ENCODE measurements around the gene LONRF3. TPM values are rescaled to one million over a fixed set of nuclear protein-coding genes. Genes with fewer than 3 reads are reported as not detected.

The LONRF3 gene
- total and polyA plus RNA-seq, 4 donors = 2.0 to 26.7 (median 5.8) TPM

DNA sequence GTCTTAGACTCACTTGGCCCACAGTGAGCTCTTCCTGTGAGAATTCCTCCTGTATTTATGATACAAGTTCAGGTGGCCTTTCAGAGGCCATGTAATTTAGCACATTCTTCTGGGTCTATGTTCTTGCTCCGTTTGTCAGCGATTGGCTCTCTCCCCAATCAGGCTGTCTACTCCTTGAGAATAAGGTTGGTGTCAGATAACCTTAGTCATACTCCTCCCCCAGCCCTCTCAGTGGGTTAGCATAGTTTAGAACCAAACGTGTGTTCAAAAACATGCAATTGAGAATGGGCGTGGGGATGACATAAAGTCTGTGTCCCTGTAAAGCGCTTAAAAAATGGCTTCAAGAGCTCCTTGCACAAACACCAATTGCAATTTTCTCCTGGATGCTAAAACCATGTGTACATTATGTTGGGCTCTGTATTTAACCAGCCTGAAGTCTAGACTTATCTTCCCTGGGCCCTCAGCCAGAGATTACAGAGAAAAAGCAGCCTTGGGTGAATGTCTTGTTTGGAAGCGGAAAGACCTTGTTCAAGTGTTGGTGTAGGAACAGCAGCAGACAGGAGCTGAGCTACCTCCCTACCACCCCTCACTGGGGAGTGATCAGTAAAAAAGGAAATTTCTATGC, 88.4 kb downstream of the LONRF3 start (continued):
- TF ChIP-seq, protein P1, sequence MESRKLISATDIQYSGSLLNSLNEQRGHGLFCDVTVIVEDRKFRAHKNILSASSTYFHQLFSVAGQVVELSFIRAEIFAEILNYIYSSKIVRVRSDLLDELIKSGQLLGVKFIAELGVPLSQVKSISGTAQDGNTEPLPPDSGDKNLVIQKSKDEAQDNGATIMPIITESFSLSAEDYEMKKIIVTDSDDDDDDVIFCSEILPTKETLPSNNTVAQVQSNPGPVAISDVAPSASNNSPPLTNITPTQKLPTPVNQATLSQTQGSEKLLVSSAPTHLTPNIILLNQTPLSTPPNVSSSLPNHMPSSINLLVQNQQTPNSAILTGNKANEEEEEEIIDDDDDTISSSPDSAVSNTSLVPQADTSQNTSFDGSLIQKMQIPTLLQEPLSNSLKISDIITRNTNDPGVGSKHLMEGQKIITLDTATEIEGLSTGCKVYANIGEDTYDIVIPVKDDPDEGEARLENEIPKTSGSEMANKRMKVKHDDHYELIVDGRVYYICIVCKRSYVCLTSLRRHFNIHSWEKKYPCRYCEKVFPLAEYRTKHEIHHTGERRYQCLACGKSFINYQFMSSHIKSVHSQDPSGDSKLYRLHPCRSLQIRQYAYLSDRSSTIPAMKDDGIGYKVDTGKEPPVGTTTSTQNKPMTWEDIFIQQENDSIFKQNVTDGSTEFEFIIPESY (IDR thresholded peaks at IDR 0.05) = no peak
- TF ChIP-seq RXRA (IDR thresholded peaks at IDR 0.05) = no peak
- TF ChIP-seq HNF4A (conservative IDR thresholded peaks at IDR 0.05) = no peak
- no peak for TF ChIP-seq SP1 (IDR thresholded peaks at IDR 0.05)
- no peak for TF ChIP-seq EGR1 (IDR thresholded peaks at IDR 0.05; ENCODE audit: low read depth in 2 of 2)
- no peak for TF ChIP-seq JUND (IDR thresholded peaks at IDR 0.05)

DNA sequence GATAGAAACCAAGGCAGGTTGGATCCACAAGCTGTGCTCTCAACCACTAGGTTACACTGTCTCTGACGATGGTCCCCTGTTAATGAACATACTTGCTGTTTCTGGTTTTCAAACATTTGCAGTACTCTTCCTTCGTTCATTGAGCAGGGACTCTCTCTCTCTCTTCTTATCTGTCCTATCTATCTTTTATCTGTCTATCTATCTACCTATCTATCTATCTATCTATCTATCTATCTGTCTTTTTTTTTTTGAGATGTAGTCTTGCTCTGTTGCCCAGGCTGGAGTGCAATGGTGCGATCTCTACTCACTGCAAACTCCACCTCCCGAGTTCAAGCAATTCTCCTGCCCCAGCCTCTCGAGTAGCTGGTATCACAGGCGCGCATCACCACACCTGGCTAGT, 89.0 kb downstream of the LONRF3 start:
- no peaks in the 10 kb centered on the region for H3K4me1 ChIP-seq (ENCODE audit: control insufficient read depth in 4 of 4, insufficient read depth in 4 of 4, low read length in 3 of 4)
- no peaks in the 10 kb centered on the region for H3K27me3 ChIP-seq (ENCODE audit: control insufficient read depth in 4 of 4, insufficient read depth in 4 of 4, low read length in 3 of 4)
- no peaks in the 10 kb centered on the region for H3K36me3 ChIP-seq (ENCODE audit: control insufficient read depth in 4 of 4, insufficient read depth in 3 of 4, low read depth in 1 of 4, low read length in 3 of 4)
- H3K4me3 ChIP-seq (ENCODE audit: low read depth in 1 of 3, low read length in 3 of 3) = no peak overlapping the region
- 97% methylated on average over 7 of the region's 7 CpGs for WGBS
- DNase-seq (ENCODE audit: low spot score) = no peak
- no peak overlapping the region for H3K9ac ChIP-seq (ENCODE audit: low read depth in 1 of 2, low read length in 2 of 2)
- TF ChIP-seq, protein P1 (IDR thresholded peaks at IDR 0.05) = no peak
- TF ChIP-seq RAD21 (IDR thresholded peaks at IDR 0.05) (no peak), GABPA (IDR thresholded peaks at IDR 0.05 in 1 of 2, conservative IDR thresholded peaks at IDR 0.05 in 1 of 2) (no peak), FOXA1 (IDR thresholded peaks at IDR 0.05) (no peak)
- H3K27ac ChIP-seq (ENCODE audit: low read depth in 1 of 2, low read length in 2 of 2) = no peak overlapping the region
- no peaks in the 10 kb centered on the region for H3K9me3 ChIP-seq (ENCODE audit: control insufficient read depth in 4 of 4, low read length in 3 of 4)

DNA sequence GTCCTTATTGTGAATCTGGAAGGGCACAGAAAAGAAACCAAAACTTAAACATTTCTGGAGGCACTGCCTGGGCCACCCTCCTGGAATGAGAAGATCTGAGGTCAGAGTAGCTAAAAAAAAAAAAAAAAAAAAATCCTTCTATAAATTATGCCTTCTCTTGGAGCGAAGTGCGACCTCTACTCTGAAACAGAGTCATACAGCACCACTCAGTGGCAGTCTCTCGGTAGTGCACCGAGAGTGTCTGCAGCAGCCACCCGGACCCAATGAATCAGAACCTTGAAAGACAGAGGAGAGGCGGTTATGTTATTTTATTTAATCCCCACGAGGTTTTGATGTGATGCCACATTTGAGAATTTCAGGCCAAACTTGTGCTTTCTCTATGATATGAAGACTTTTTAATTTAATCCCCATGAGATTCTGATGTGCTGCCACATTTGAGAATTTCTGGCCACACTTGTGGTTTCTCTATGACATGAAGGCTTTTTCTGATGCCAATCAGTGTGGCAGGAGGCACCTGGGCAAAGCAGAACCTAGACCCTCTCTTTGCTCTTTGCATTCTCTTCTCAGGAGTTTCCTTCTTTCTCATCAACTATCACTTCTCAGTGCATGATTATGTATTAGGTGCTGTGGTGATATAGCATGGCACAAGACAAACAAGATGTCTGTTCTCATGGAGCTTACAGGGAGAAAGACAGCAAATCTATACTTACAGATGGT, 92.8 kb downstream of the LONRF3 start:
- H3K4me1 ChIP-seq (ENCODE audit: control insufficient read depth in 4 of 4, insufficient read depth in 4 of 4, low read length in 3 of 4) = no peaks in the 10 kb centered on the region
- H3K27me3 ChIP-seq (ENCODE audit: control insufficient read depth in 4 of 4, insufficient read depth in 4 of 4, low read length in 3 of 4) = peaks cover 0 to 2% (median 0%) of the 10 kb centered on the region in 4 donors
- 3% methylated on average over 7 of the region's 7 CpGs for WGBS
- TF ChIP-seq RXRA (IDR thresholded peaks at IDR 0.05) (no peak), FOXA1 (IDR thresholded peaks at IDR 0.05) (no peak), RAD21 (IDR thresholded peaks at IDR 0.05) (peak; percentile 81 to 84), TAF1 (conservative IDR thresholded peaks at IDR 0.05) (no peak), YY1 (IDR thresholded peaks at IDR 0.05) (no peak), GABPA (IDR thresholded peaks at IDR 0.05 in 1 of 2, conservative IDR thresholded peaks at IDR 0.05 in 1 of 2) (no peak), SP1 (IDR thresholded peaks at IDR 0.05) (no peak)
- TF ChIP-seq, protein P2, sequence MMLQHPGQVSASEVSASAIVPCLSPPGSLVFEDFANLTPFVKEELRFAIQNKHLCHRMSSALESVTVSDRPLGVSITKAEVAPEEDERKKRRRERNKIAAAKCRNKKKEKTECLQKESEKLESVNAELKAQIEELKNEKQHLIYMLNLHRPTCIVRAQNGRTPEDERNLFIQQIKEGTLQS (IDR thresholded peaks at IDR 0.05) = no peak
- TF ChIP-seq, protein P1 (IDR thresholded peaks at IDR 0.05) = no peak
- TF ChIP-seq, protein P3, sequence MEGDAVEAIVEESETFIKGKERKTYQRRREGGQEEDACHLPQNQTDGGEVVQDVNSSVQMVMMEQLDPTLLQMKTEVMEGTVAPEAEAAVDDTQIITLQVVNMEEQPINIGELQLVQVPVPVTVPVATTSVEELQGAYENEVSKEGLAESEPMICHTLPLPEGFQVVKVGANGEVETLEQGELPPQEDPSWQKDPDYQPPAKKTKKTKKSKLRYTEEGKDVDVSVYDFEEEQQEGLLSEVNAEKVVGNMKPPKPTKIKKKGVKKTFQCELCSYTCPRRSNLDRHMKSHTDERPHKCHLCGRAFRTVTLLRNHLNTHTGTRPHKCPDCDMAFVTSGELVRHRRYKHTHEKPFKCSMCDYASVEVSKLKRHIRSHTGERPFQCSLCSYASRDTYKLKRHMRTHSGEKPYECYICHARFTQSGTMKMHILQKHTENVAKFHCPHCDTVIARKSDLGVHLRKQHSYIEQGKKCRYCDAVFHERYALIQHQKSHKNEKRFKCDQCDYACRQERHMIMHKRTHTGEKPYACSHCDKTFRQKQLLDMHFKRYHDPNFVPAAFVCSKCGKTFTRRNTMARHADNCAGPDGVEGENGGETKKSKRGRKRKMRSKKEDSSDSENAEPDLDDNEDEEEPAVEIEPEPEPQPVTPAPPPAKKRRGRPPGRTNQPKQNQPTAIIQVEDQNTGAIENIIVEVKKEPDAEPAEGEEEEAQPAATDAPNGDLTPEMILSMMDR (IDR thresholded peaks at IDR 0.05; ENCODE audit: low read depth, low read length, missing input control) = peak; percentile 68
- H3K9ac ChIP-seq (ENCODE audit: low read depth in 1 of 2, low read length in 2 of 2) = no peak overlapping the region
- no peaks in the 10 kb centered on the region for H3K36me3 ChIP-seq (ENCODE audit: control insufficient read depth in 4 of 4, insufficient read depth in 3 of 4, low read depth in 1 of 4, low read length in 3 of 4)
- H3K4me3 ChIP-seq (ENCODE audit: low read depth in 1 of 3, low read length in 3 of 3) = no peak overlapping the region
- no peaks in the 10 kb centered on the region for H3K9me3 ChIP-seq (ENCODE audit: control insufficient read depth in 4 of 4, low read length in 3 of 4)
- no peak overlapping the region for H3K27ac ChIP-seq (ENCODE audit: low read depth in 1 of 2, low read length in 2 of 2)
- DNase-seq (ENCODE audit: low spot score) = peak; percentile 36

Data from liver (tissue), 9 donors.